Testis (tissue), 3 donors: ENCODE data around the gene TLK1. TPM values are rescaled to one million over a fixed set of nuclear protein-coding genes. Genes with fewer than 3 reads are reported as not detected.

Experiments used
- DNase-seq: peaks from one replicate; pipeline ENCODE4 v3.0.0-alpha.2; 2019
- H3K27ac ChIP-seq, 2 donors: fragments of 200-600 bp; sonication (generic); one replicate each; pipeline ENCODE4 v1.5.1; 2019
- H3K27me3 ChIP-seq: fragments of 200-600 bp; sonication (generic); one replicate; pipeline ENCODE4 v1.5.1; 2019
- H3K36me3 ChIP-seq: fragments of 200-600 bp; sonication (generic); one replicate; pipeline ENCODE4 v1.5.1; 2017; ENCODE audit warnings: low read depth; ENCODE audit errors: missing control alignments
- H3K4me1 ChIP-seq: fragments of 200-600 bp; sonication (generic); one replicate; pipeline ENCODE4 v1.5.1; 2019
- H3K4me3 ChIP-seq, 2 donors: fragments of 200-600 bp; sonication (generic); one replicate each; pipeline ENCODE4 v1.5.1; 2017 to 2019
- H3K9me3 ChIP-seq: fragments of 200-600 bp; sonication (generic); one replicate; pipeline ENCODE4 v1.5.1; 2017
- POLR2A ChIP-seq: fragments of 450-650 bp; IDR thresholded peaks from one replicate; pipeline ENCODE4 v1.6.1; 2017; ENCODE audit warnings: antibody characterized with exemption, mild to moderate bottlenecking, moderate library complexity
- WGBS, 2 donors: methylation state at CpG; one replicate each; pipeline ENCODE4 v1.1.5; 2018; 5-methylcytosine and 5-hydroxymethylcytosine counted together
- intact Hi-C: fragments of 100-400 bp; cut with DNase I; formaldehyde crosslinking; loops from one replicate; pipeline ENCODE4 v1.15.1; 2023; ENCODE audit warnings: low total_unique reads
- polyA plus RNA-seq: library from polyadenylated mRNA; stranded (reverse); fragments of 350-450 nt; fragmentation: Illumina TruSeq; extraction: RNeasy Lipid Tissue Mini Kit (QIAGEN cat#74804); gene quantifications from one replicate; pipeline ENCODE4 v1.2.3, GENCODE V29; 2014; ENCODE audit warnings: low read depth, low replicate concordance; ENCODE audit not compliant: insufficient read depth
- total RNA-seq, 2 donors: library from RNA; depleted of rRNA; stranded (reverse); fragments of >200 nt; gene quantifications; one replicate each; pipeline ENCODE4 v1.2.3, GENCODE V29; 2016
- TF ChIP-seq, protein P1 (sequence below), 3 experiments: fragments of 450-650 bp in 2 of 3; fragments of 200-600 bp in 1 of 3; sonication (generic) in 1 of 3; IDR thresholded peaks; one replicate each; pipeline ENCODE4 v1.5.1; 2016 to 2019; ENCODE audit warnings: antibody characterized with exemption in 3 of 3, mild to moderate bottlenecking in 2 of 3, moderate library complexity in 1 of 3

TLK1 gene
- total and polyA plus RNA-seq, 3 donors from 2014 or later, result 36.8 to 112 (median 110) TPM

GRCh38 chr2:171174075-171174474, 13.4 kb upstream of the TLK1 start:
- H3K27me3 ChIP-seq, result no peaks in the 10 kb centered on the region
- H3K4me1 ChIP-seq, result no peaks in the 10 kb centered on the region
- intact Hi-C loops, result no loop called here
- H3K9me3 ChIP-seq, result no peaks in the 10 kb centered on the region
- WGBS, 2 donors, result 59 to 85% methylated on average over 2 of the region's 2 CpGs
- no peak for DNase-seq
- no peak for TF ChIP-seq POLR2A
- TF ChIP-seq, protein P1, sequence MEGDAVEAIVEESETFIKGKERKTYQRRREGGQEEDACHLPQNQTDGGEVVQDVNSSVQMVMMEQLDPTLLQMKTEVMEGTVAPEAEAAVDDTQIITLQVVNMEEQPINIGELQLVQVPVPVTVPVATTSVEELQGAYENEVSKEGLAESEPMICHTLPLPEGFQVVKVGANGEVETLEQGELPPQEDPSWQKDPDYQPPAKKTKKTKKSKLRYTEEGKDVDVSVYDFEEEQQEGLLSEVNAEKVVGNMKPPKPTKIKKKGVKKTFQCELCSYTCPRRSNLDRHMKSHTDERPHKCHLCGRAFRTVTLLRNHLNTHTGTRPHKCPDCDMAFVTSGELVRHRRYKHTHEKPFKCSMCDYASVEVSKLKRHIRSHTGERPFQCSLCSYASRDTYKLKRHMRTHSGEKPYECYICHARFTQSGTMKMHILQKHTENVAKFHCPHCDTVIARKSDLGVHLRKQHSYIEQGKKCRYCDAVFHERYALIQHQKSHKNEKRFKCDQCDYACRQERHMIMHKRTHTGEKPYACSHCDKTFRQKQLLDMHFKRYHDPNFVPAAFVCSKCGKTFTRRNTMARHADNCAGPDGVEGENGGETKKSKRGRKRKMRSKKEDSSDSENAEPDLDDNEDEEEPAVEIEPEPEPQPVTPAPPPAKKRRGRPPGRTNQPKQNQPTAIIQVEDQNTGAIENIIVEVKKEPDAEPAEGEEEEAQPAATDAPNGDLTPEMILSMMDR (IDR thresholded peaks at IDR 0.05), result no peak
- H3K4me3 ChIP-seq, result no peak overlapping the region
- H3K27ac ChIP-seq, result no peak overlapping the region
- no peaks in the 10 kb centered on the region for H3K36me3 ChIP-seq

DNA sequence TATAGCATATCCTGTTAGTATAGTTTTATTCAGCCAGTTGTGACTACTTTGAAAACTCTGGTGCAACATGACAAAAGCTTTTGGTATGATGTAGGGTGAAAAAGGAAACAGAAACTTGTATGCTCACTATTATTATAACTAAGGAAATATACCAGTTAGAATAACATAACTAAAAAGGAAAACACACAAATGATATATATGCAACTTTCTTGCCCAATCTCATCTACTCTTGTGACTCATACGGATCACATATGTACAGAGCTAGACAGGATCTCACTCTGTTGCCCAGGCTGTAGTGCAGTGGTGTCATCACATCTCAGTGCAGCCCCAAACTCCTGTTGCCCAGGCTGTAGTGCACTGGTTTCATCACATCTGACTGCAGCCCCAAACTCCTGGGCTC, 12.4 kb upstream of the TLK1 start:
- 80 to 89% methylated on average over 1 of the region's 1 CpG for WGBS, 2 donors
- intact Hi-C loops, result no loop called here
- no peaks in the 10 kb centered on the region for H3K27me3 ChIP-seq

GRCh38 chr2:171171808-171172207, 11.1 kb upstream of the TLK1 start:
- 90 to 100% methylated on average over 1 of the region's 1 CpG for WGBS, 2 donors
- Histone ChIP-seq H3K27me3 (no peaks in the 10 kb centered on the region), H3K36me3 (no peaks in the 10 kb centered on the region), H3K4me1 (no peaks in the 10 kb centered on the region), H3K9me3 (no peaks in the 10 kb centered on the region), H3K27ac (no peak overlapping the region), H3K4me3 (no peak overlapping the region)
- TF ChIP-seq, protein P1 (IDR thresholded peaks at IDR 0.05), result no peak
- no peak for TF ChIP-seq POLR2A
- intact Hi-C loops, result no loop called here
- DNase-seq, result no peak

More for the DNA sequence above, 12.4 kb upstream of the TLK1 start:
- Histone ChIP-seq H3K4me1 (no peaks in the 10 kb centered on the region), H3K9me3 (no peaks in the 10 kb centered on the region), H3K27ac (no peak overlapping the region), H3K4me3 (no peak overlapping the region), H3K36me3 (no peaks in the 10 kb centered on the region)
- DNase-seq, result no peak
- TF ChIP-seq POLR2A, result no peak
- TF ChIP-seq, protein P1 (IDR thresholded peaks at IDR 0.05), result no peak

DNA sequence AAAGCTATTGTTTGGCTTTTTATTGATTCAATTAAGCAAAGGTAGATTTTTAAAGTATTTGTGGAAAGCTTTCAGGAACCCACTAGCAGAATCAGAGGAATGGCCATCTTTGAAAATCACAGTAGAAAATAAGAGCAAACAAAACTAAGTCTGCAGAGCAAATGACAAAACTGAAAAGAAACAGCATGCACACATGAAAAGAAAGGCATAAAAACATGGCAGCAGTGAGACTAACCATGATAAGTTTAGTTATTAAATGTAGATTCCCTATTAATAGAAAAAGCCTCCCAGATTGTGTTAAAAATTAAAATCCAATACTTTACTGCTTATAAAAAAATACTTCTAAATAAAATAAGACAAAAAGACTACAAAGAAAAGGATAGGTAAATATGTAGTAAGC, 9.1 kb upstream of the TLK1 start:
- DNase-seq, result no peak
- no peak overlapping the region for H3K4me3 ChIP-seq
- intact Hi-C loops, result no loop called here
- H3K4me1 ChIP-seq, result peaks cover 7% of the 10 kb centered on the region
- no peaks in the 10 kb centered on the region for H3K27me3 ChIP-seq
- TF ChIP-seq, protein P1 (IDR thresholded peaks at IDR 0.05), result no peak
- no peak for TF ChIP-seq POLR2A
- no peaks in the 10 kb centered on the region for H3K36me3 ChIP-seq
- H3K9me3 ChIP-seq, result no peaks in the 10 kb centered on the region
- no peak overlapping the region for H3K27ac ChIP-seq

GRCh38 chr2:171169333-171169732, 8.6 kb upstream of the TLK1 start:
- Histone ChIP-seq H3K9me3 (no peaks in the 10 kb centered on the region), H3K36me3 (no peaks in the 10 kb centered on the region), H3K4me1 (peaks cover 7% of the 10 kb centered on the region), H3K4me3 (no peak overlapping the region), H3K27me3 (no peaks in the 10 kb centered on the region), H3K27ac (no peak overlapping the region)
- intact Hi-C loops, result no loop called here
- TF ChIP-seq POLR2A, result no peak
- TF ChIP-seq, protein P1 (IDR thresholded peaks at IDR 0.05), result no peak
- DNase-seq, result no peak
- WGBS, 2 donors, result 36 to 43% methylated on average over 2 of the region's 2 CpGs
